T-helper 22 cell (primary cell): ENCODE data around the gene ENTHD1.
"Not testable (repeated sequence)": the region's sequence is repeated elsewhere in the genome, so short reads cannot be mapped to it uniquely, and the experiment has no call there.

ENCODE experiments used
- DNase-seq: peaks from one replicate; pipeline ENCODE4 v3.0.0-alpha.2; 2020; ENCODE audit warnings: low read depth

ENTHD1 gene

DNA sequence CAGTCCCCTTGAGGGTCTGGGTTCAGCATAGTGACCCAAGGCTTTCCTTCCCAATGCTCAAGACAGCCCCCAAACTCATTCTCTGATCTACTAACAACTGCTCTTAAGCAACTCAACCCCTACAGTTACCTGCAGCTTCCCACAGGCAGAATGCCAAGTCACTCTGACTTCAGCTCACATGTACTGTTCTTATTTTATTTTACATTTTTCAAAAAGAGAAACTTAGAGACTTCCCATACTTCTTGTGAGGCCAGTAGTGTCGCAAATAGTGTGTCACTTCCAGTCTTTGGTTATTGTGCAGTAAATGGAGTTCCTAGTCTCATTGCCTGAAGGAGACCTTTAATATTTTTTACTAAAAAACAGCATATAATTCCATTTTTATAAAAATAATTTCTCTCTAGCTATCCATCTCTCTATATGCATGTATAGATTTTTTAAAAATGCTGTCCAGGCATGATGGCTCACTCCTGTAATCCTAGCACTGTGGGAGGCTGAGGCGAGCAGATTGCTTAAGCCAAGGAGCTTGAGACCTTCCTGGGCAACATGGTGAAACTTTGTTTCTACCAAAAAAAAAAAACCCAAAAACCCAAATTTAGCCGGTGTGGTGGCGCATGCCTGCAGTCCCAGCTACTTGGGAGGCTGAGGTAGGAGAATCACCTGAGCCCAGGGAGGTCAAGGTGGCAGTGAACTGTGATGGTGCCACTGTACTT is 41.8 kb downstream of the ENTHD1 start:
- DNase-seq, result no peak

DNA sequence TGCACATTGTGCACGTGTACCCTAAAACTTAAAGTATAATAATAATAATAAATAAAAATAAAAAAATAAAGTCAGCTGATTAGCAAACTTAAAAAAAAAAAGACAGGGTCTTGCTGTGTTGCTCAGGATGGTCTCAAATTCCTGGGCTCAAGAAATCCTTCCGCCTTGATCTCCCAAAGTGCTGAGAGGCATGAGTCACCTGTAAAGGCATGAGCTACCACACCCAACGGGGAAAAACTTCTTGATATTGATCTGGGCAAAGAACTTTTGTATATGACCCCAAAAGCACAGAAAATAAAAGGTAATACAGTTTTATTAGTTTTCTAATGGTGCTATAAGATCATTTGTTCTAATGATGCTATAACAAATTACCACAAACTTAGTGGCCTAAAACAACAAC is 46.1 kb downstream of the ENTHD1 start:
- no peak for DNase-seq

DNA sequence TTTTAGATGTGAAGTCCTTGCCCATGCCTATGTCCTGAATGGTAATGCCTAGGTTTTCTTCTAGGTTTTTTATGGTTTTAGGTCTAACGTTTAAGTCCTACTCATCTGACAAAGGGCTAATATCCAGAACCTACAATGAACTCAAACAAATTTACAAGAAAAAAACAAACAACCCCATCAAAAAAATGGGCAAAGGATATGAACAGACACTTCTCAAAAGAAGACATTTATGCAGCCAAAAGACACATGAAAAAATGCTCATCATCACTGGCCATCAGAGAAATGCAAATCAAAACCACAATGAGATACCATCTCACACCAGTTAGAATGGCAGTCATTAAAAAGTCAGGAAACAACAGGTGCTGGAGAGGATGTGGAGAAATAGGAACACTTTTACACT is 47.0 kb downstream of the ENTHD1 start:
- DNase-seq, result not testable (repeated sequence)

DNA sequence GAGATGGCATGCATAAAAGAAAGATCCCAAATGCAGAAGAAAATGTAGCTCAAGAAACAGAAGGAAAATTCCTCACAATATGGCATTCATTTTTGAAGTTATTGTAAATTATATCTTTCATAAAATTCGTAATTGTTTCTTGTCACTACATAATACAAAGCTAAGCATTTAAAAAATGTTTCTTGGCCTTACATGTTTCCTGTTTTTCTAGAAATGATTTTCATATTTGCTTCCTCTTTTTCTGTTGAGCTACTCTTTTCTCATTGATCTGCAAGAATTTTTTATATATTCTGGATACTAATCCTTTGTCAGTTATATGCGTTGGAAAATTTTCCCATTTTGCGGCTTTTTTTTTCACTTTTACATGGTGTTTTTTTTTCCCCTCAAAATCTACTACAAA is 48.0 kb downstream of the ENTHD1 start:
- DNase-seq, result no peak

DNA sequence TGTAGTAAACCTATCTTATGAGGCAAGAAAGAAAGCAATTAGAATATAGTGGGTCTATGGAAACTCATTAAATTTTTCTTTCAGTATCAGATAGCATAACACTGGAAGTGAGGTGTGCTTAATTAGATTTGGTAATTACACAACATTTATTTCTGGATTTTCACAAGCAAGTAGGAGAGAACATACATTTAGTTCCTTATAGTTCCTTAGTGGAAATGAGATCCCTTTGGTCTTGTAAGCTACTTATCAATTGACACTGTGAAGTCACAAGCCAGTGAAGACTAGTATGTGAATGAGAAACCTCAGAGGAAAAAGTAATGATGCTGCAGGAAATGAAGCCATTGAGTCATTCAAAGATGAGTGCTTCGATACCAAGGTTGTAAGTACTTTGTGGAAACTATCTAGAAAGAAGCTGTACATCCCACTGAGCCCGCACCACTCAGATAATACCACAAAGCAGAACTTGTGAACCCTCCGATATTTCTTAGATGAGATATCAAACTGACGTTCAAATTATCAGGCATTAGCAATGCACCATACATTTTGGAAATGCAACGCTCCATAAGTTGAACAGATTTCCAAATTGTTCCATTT is 53.5 kb downstream of the ENTHD1 start:
- DNase-seq, result peak; percentile 4

DNA sequence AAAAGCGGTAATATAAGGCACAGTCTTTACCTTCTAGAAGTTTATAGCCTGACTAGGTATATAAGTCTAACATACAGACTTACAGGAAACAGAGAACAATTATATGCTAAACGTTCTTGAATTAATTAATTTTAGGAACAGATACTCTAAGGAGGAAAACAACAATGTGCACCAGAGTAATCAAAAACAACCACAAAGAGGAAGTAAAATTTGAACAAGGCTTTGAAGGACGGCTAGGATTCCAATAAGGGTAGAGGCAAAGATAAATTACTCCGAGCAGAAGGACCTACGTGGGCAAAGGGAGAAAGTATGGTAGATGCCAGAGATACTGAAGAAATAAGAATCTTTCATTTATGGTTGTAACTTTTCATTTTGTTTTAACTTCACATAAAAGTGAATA is 54.4 kb downstream of the ENTHD1 start:
- DNase-seq, result no peak

DNA sequence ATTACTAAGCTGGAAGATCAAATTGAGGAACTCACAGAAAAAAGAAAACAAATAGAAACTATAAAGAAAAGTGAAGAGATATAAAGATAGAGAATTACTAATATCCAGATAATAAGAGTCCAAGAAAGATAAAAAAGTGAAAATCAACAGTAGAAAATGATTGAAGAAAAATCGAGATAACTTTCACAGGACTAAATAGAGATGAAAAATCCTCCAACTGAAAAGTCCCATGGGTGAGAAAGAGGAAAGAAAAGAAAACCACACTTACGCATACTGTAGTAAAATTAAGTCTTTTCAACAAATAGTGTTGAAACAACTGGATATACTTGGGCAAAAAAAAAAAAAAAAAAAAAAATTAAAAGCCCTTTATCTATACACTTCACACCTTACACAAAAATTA is 60.0 kb downstream of the ENTHD1 start:
- DNase-seq, result no peak

DNA sequence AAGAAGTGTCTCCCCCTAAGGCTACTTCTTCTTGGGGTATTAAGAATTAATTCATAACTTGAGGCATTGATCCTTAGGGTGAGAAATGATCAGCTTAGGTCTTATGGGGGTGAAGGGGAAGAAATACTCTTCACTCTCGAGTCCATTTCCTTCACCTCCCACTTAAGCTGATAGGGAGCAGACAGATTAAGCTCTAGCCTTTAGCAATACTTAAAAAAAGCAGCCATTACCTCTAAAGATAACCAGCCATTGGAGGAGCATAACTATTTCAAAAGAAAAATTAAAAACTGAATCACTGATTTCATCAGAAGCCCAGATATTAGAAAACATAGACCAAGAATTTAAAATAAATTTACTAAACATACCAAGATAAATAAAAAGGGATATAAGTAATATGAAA is 60.5 kb downstream of the ENTHD1 start:
- DNase-seq, result no peak

DNA sequence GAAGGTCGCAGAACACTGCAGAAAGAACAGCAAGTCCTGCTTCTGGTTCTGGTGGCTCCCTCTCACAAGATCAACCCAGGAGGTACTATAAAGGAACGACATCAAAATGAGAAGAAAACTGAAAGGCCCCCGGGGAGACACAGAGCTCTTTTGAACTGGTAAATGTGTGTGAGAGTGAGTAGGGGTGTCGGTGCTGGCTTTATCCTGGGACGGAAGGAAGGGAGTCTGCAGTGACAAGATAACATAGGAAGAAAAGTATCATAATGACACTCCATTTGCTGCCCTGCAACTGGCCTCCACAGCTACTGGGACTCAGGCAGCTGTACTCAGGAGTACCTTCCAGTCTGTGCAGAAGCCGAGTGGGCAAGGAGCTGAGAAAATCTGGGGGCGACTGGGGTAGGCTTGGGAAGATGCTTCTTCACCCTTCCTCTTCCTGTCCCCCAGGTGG is 60.9 kb downstream of the ENTHD1 start:
- no peak for DNase-seq

DNA sequence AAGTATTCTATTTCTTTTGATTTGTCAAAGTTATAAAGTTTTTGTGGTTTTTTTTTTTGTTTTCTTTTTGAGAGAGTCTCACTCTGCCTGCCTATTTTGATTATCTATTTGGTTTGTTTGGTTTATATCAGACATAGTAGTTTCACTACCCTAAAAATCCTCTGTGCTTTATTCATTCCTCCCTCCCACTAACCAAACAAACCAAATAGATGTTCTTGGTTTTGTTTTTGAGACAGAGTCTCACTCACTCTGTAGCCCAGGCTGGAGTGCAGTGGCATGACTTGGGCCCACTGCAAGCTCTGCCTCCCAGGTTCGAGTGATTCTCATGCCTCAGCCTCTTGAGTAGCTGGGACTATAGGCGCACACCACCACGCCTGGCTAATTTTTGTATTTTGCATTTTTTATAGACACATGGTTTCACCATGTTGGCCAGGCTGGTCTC is 67.9 kb downstream of the ENTHD1 start:
- no peak for DNase-seq

DNA sequence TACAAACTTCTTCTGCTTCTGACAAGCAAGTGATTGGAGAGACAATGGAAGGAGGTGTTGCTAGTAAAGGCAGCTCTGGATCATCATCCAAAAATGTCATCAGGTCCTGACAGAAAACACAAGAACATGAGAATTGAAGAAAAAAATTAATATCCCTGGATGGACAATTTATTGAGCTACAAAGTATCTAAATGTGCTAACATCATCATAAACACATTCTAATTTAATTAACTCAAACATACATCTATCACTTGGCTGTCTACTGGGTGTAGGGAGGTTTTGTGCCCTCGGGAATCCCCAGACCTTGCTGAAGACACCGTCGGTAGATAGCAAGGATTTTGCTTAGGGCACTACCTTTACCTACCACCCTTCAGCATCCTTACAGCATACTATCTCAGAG is 72.6 kb downstream of the ENTHD1 start:
- no peak for DNase-seq

DNA sequence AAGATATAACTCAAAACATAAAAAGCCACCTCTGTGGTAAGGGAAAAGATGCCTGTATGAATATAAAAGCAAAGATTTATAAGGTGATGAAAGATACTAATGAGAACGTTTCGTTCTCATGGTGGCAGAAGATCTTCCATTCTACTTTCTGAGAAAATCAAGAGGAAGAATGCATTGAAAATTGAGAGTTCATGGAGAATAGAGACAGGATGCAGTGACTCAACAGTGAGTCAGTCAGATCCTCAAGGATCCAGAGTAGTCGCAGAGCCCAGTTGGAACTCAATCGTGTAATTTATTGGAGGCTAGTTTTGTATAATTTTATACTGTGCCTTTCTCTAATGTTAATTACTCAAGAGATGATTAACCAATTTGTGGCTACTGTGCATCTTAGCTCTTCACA is 73.3 kb downstream of the ENTHD1 start:
- no peak for DNase-seq

DNA sequence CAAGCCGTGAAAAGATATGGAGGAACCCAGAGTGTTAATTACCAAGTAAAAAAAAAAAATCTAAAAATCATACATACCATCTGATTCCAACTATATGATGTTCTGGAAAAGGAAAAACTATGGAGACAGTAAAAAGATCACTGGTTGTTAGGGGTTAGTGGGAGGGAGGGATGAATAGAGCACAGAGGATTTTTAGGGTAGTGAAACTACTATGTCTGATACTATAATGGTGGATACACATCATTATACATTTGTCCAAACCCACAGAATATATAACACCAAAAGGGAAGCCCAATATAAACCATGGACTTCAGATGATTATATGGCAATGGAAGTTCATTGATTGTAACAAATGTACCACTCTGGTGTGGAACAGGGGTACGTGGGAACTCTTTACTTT is 74.1 kb downstream of the ENTHD1 start:
- DNase-seq, result no peak

DNA sequence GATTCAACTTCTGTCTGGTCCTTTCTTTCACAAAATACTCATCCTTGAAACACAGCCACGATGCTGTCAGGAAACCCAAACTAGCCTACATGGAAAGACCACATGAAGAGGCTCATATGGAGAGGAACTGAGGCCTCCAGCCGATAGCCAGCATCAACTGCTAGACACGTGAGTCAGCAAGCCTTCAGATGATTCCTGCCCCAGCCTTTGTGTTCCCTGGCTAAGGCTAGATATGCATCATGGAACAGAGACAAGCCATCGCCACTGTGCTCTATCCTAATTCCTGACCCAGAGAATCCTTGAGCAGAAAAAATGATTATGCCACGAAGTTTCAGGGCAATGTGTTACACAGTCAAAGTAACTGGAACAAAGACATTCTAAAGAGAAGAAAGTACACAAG is 75.5 kb downstream of the ENTHD1 start:
- DNase-seq, result no peak

DNA sequence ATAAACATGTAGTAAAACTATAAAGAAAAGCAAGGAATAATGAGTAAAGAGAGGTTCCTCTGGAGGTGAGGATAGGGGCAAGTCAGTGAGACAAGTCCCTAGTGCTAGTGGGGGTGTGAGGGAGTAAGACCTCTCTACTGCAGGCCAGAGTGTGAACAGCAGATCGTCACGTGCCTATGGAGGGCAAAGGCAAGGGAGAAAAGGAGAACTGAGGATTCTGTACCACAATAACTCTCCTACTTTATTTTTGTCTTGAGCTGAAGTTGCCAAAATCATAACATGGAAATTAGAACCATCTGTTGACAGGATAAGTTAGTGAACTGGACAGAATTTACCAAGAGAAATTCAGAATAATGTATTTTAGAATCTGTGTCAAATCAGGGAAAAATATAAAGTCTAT is 77.6 kb downstream of the ENTHD1 start:
- no peak for DNase-seq

DNA sequence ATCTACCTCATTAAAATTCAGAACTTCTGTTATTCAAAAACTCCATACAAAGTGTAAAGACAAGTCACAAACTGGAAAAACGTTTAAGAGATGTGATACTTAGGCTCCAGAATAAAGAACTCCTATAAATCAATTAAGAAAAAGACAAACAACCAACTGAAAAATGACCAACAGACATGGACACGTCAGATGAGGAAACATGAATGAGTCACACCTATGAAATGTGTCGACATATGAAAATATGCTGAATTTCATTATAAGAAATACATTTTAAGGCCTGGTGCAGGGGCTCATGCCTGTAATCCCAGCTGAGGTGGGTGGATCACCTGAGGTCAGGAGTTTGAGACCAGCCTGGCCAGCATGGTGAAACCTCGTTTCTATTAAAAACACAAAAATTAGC is 78.7 kb downstream of the ENTHD1 start:
- DNase-seq, result no peak

DNA sequence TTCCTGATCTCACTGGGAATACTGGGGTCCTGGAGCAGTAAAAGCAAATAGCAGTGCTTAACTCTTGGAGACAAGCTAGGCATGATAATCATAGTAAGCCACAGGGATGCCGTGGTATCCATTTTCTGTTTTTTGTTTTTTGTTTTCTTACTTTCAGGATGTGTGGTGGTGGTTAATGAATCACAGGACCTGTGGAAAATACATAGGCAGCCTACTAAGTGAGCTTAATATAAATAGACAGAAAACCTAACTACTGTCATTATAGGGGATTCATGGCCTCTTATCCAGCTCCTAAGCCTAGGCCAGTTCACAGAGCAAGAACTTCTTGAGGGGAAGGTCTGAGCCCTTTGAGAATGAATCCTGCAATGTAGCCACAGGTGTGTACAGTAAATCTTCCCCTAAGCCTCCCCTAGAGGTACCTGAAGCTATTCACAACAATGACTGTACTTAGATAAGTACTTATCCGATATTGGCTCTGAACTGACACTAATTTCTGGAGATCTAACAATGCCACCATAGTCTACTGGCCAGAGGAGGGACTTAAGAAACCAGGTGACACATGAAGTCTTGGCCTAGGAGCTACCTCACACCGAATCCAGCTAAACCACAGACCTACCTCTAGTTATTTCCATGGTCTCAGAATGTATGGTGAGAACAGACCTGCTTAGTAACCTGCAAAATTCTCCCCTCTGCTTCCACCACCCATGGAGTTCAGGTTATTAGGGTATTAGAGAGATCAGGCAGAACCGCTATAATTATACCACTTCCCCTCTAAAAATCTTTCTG is 83.6 kb downstream of the ENTHD1 start:
- no peak for DNase-seq

DNA sequence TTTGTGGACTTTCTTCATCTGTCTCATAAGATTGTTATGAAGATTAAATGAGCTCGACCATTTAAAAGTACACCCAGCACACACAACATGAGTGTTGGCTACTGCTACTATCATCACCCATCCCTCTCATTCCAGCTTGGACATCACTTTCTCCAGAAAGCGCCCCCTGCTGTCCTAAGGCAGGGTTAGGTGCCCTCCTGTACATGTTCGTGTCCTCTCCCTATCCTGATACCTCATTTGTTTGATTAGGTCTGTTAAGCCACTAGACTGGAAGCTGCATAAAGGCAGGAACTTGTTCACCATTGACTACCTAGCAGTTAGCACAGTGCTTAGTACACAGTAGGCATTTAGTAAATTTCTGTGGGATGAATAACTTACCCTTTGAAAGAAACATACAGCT is 85.5 kb downstream of the ENTHD1 start:
- DNase-seq, result no peak

DNA sequence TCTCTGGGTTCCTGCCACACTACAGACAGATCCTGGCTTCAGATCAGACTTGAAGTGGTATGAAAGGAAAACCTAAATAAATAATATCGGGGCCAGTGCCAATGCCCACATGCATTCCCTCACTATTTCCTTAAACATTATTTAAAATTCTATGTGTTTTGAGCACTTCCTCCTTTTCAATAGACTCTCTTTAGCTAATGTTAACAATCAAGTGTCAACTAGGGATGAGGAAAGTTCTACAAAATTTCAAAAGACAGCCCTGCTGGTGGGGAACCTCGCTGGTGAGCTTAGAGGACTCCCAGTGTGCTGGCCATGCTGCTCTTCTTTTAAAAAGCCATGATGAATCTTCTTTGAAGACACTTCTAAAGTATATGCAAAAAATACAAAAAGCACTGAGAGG is 87.5 kb downstream of the ENTHD1 start:
- no peak for DNase-seq

DNA sequence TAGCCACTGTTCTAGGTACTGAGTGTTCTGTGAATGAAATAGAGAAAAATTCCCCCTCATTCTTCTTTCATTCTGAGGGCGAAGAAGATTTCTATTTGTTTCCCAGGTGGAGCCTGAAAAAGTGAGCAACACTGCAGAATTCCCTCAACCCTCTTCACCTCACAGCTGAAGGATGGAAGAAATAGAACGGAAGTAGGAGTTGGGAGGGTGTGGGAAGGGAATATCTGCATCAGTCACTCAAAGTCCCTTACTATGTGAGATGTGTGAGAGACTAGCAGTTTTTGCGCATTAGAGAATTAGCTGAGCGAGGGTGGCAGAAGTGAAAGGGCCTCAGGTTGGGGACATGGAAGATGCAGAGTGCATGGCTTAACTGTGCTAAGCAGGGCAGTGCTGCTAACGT is 88.4 kb downstream of the ENTHD1 start:
- DNase-seq, result no peak

DNA sequence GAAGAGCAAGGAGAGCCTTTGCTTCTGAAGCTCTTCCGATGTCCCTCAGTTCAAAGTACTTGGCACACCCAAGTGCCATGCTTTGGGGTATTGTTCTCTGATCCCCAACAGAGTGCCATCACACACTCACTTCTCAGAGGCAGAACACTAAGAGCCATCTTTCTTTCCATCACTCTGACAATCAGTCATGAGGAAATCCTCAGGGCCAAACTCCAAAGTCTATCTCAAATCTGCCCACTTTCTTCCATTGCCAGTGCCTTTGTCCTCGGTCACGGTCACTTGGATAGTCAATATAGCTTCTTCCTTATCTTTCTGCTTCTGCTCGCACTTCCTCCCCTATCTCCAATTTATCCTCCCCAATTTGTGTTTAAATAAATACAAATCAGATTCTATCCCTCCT is 90.9 kb downstream of the ENTHD1 start:
- no peak for DNase-seq

DNA sequence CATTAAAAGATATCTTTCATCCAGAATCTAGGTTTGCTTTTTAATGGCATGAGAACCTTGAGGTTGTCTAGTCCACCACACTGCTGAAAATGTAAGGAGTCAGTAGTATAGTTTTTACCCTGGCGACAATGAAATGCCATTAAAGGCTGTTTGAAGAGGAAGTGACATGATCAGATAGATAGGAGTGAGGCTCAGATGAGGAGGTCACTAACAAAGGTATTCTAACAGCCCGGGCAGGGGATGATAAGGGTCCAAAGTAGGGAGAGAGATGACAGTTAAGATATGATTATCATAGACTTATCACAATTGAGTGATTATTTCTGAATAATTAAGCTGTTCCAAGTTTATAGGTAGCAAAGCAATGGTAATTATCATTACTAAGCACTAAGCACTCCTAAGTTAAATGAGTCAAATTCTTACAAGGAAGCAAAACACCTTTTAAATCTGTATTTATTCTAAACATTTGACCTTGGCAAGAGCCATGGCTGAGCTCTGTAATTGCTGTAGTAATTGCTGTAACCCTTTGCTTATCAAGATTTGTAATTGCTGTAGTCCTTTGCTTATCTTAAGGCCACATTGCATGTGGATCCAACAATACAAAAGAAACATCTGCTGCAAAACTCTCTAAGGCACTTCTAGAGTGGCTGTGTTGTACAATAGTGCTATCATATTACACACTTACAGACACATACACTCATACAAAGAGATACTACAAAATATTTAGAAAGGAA is 92.6 kb downstream of the ENTHD1 start:
- DNase-seq, result no peak
